CD4-positive, alpha-beta T cell (primary cell): ENCODE data around the gene FUBP3. TPM values are rescaled to one million over a fixed set of nuclear protein-coding genes. Genes with fewer than 3 reads are reported as not detected.

Experiments used
- ATAC-seq: fragments of 200-7000 bp; cut with Tn5 transposase; one replicate; pipeline ENCODE4 v1.10.0; 2022; ENCODE audit warnings: mild to moderate bottlenecking; ENCODE audit not compliant: poor library complexity
- CTCF ChIA-PET: fragments of 350-600 bp; sonication (Branson Sonifier 250); formaldehyde crosslinking; loops from one replicate; lab custom pipeline; 2021; ENCODE audit warnings: antibody characterized with exemption, inconsistent platforms; lab: Charles Lee
- POLR2A ChIA-PET: fragments of 350-600 bp; sonication (Branson Sonifier 250); formaldehyde crosslinking; loops from one replicate; lab custom pipeline; 2021; ENCODE audit warnings: antibody characterized with exemption, inconsistent platforms; lab: Charles Lee
- DNase-seq, 14 experiments: peaks; one replicate each; pipeline ENCODE4 v3.0.0-alpha.2; 2013 to 2020; ENCODE audit warnings: mixed read lengths in 2 of 14
- H3K27ac ChIP-seq, 2 donors: one replicate each; pipeline versions ENCODE4 v1.5.1 to v1.7.0; 2013; ENCODE audit warnings: low read length in 2 of 2, low read depth in 1 of 2, mild to moderate bottlenecking in 1 of 2
- H3K27me3 ChIP-seq, 2 experiments: 1 replicate in 1 of 2; 2 replicates in 1 of 2; pipeline versions ENCODE4 v1.6.1 to v1.7.0; 2013; ENCODE audit warnings: low read length in 2 of 2, control low read depth in 1 of 2, mild to moderate bottlenecking in 1 of 2, moderate library complexity in 1 of 2; ENCODE audit not compliant: insufficient read depth in 2 of 2, control insufficient read depth in 1 of 2
- H3K36me3 ChIP-seq: one replicate; pipeline ENCODE4 v1.6.1; 2013; ENCODE audit warnings: low read length, control low read depth; ENCODE audit not compliant: insufficient read depth
- H3K4me1 ChIP-seq: one replicate; pipeline ENCODE4 v1.6.1; 2013; ENCODE audit warnings: low read length, control low read depth; ENCODE audit not compliant: insufficient read depth
- H3K4me3 ChIP-seq: one replicate; pipeline ENCODE4 v1.5.1; 2013; ENCODE audit warnings: mild to moderate bottlenecking, low read length, moderate library complexity
- H3K9me3 ChIP-seq, 2 experiments: 1 replicate in 1 of 2; 2 replicates in 1 of 2; pipeline versions ENCODE4 v1.6.1 to v1.7.0; 2013; ENCODE audit warnings: low read length in 2 of 2, mild to moderate bottlenecking in 2 of 2, control low read depth in 1 of 2, moderate library complexity in 1 of 2; ENCODE audit not compliant: control insufficient read depth in 1 of 2, insufficient read depth in 1 of 2
- H3K27ac Mint-ChIP-seq: one replicate; pipeline ENCODE4 v1.8.0; 2020; ENCODE audit warnings: mixed read lengths
- H3K27me3 Mint-ChIP-seq: one replicate; pipeline ENCODE4 v1.8.0; 2021; ENCODE audit warnings: mixed read lengths
- H3K36me3 Mint-ChIP-seq: one replicate; pipeline ENCODE4 v1.8.0; 2021; ENCODE audit warnings: low read depth, mixed read lengths
- H3K4me1 Mint-ChIP-seq: one replicate; pipeline ENCODE4 v1.8.0; 2021; ENCODE audit warnings: low read depth, mixed read lengths
- H3K4me3 Mint-ChIP-seq: one replicate; pipeline ENCODE4 v1.8.0; 2020; ENCODE audit warnings: mild to moderate bottlenecking, mixed read lengths
- H3K9me3 Mint-ChIP-seq: one replicate; pipeline ENCODE4 v1.8.0; 2020; ENCODE audit warnings: mixed read lengths
- CTCF ChIP-seq: fragments of 200-600 bp; IDR thresholded peaks from one replicate; pipeline ENCODE4 v1.8.0; 2022; ENCODE audit warnings: antibody characterized with exemption, mild to moderate bottlenecking
- intact Hi-C, 2 experiments: fragments of 100-400 bp; cut with DNase I in 1 of 2; cut with micrococcal nuclease in 1 of 2; formaldehyde crosslinking; loops; one replicate each; pipeline versions ENCODE4 v1.15.1 to v1.9.0; 2023 to 2025; cut with DNase I, micrococcal nuclease
- total RNA-seq, 174 experiments: library from RNA in 2 of 174; stranded (reverse) in 2 of 174; gene quantifications; one replicate each; pipeline ENCODE4 v1.2.3 and lab custom pipeline; 2021 to 2026

FUBP3 gene
- total RNA-seq, 2 experiments from 2014 or later: 21.2 to 30.2 TPM

GRCh38 chr9:130634801-130635200 is 55.4 kb downstream of the FUBP3 start:
- no peak for TF ChIP-seq CTCF
- H3K9me3 Mint-ChIP-seq: no peaks in the 10 kb centered on the region
- peaks cover 77% of the 10 kb centered on the region for H3K36me3 Mint-ChIP-seq
- no peak overlapping the region for H3K4me3 Mint-ChIP-seq
- no peak overlapping the region for H3K4me3 ChIP-seq
- ATAC-seq: no peak
- DNase-seq: no peak
- H3K27ac Mint-ChIP-seq: no peak overlapping the region
- CTCF ChIA-PET: no interaction called here
- H3K27me3 ChIP-seq: no peaks in the 10 kb centered on the region
- no peak overlapping the region for H3K27ac ChIP-seq
- H3K9me3 ChIP-seq: peaks cover 0 to 11% of the 10 kb centered on the region in 2 experiments
- H3K4me1 ChIP-seq: no peaks in the 10 kb centered on the region
- no peaks in the 10 kb centered on the region for H3K4me1 Mint-ChIP-seq
- POLR2A ChIA-PET: no interaction called here
- intact Hi-C loops: no loop called here
- peaks cover 66% of the 10 kb centered on the region for H3K36me3 ChIP-seq
- H3K27me3 Mint-ChIP-seq: no peaks in the 10 kb centered on the region

GRCh38 chr9:130635306-130635705 is 55.9 kb downstream of the FUBP3 start:
- H3K27ac ChIP-seq: no peak overlapping the region
- H3K9me3 Mint-ChIP-seq: no peaks in the 10 kb centered on the region
- H3K4me3 Mint-ChIP-seq: no peak overlapping the region
- no peak for ATAC-seq
- ChIA-PET CTCF (no interaction called here), POLR2A (no interaction called here)
- no peaks in the 10 kb centered on the region for H3K27me3 ChIP-seq
- H3K4me1 Mint-ChIP-seq: no peaks in the 10 kb centered on the region
- no peak overlapping the region for H3K27ac Mint-ChIP-seq
- H3K4me3 ChIP-seq: no peak overlapping the region
- H3K36me3 ChIP-seq: peaks cover 61% of the 10 kb centered on the region
- H3K9me3 ChIP-seq: peaks cover 0 to 11% of the 10 kb centered on the region in 2 experiments
- H3K4me1 ChIP-seq: no peaks in the 10 kb centered on the region
- intact Hi-C loops: no loop called here
- no peak for DNase-seq
- peaks cover 72% of the 10 kb centered on the region for H3K36me3 Mint-ChIP-seq
- no peak for TF ChIP-seq CTCF
- no peaks in the 10 kb centered on the region for H3K27me3 Mint-ChIP-seq

- no peak overlapping the region for H3K27ac ChIP-seq
- ATAC-seq: no peak
- POLR2A ChIA-PET: no interaction called here
- DNase-seq: no peak
- Mint-ChIP-seq H3K9me3 (no peaks in the 10 kb centered on the region), H3K4me1 (no peaks in the 10 kb centered on the region), H3K27me3 (no peaks in the 10 kb centered on the region), H3K4me3 (no peak overlapping the region), H3K27ac (no peak overlapping the region), H3K36me3 (peaks cover 66% of the 10 kb centered on the region)
- H3K9me3 ChIP-seq: peaks cover 0 to 11% of the 10 kb centered on the region in 2 experiments
- CTCF ChIA-PET: no interaction called here
- H3K4me1 ChIP-seq: no peaks in the 10 kb centered on the region
- H3K27me3 ChIP-seq: no peaks in the 10 kb centered on the region
- H3K36me3 ChIP-seq: peaks cover 54% of the 10 kb centered on the region
- TF ChIP-seq CTCF: no peak
- intact Hi-C loops: no loop called here
- no peak overlapping the region for H3K4me3 ChIP-seq
Observed at GRCh38 chr9:130635721-130636647, 56.6 kb downstream of the FUBP3 start.
